Muscle of arm (tissue), 12 donors: ENCODE measurements around the gene SUN1. TPM values are rescaled to one million over a fixed set of nuclear protein-coding genes. Genes with fewer than 3 reads are reported as not detected.
"Not testable (repeated sequence)": the region's sequence is repeated elsewhere in the genome, so short reads cannot be mapped to it uniquely, and the experiment has no call there.

ENCODE experiments used
- DNase-seq: peaks from one replicate; pipeline ENCODE4 v3.0.0-alpha.2; 2013
- polyA plus RNA-seq, 12 donors: library from polyadenylated mRNA; unstranded; fragments of 120-200 nt; gene quantifications; one replicate each; pipeline ENCODE4 v1.2.1, GENCODE V29; 2013; ENCODE audit not compliant: insufficient read length in 12 of 12

The SUN1 gene
- polyA plus RNA-seq, 12 donors: 142 to 253 (median 208) TPM; not detected in 1

GRCh38 chr7:918441-919113 is 86.3 kb downstream of the SUN1 start:
- no peak for DNase-seq

GRCh38 chr7:919114-919442 is 86.8 kb downstream of the SUN1 start:
- DNase-seq: no peak

GRCh38 chr7:919924-920341 is 87.7 kb downstream of the SUN1 start:
- no peak for DNase-seq

DNA sequence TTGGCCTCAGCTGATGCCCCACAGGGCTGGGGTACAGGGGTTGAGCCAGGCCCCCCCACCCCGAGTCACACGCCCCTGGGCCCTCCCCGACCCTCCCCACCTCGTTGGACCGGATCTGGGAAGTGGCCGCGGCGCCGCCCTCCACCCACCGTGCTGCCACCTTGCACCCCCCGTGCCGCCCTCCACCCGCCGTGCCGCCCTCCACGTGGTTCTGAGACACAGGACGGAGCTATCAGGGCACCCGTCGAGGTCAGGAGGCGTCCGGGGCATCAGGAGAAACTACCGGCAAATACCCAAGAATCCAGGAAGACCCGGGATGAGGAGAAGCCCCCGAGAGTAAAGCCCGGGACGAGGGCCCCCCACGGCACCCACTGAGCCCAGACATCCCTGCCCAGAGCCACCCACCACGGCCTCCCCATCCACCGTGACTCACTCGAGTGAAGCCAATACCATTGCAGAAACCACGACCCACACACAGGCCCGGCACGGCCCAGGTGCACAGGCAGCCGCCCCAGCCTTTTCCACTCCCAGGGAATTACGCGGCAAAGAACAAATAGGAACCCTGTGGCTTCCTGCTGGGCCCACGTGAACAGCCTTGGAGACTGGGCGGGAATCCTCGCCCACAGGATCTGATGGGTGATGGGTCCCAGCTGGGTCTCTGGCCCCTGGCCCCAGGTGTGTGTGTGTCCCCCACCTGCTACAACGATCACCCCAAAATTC is 88.2 kb downstream of the SUN1 start:
- no peak for DNase-seq

- no peak for DNase-seq
These were observed 88.8 kb downstream of the SUN1 start for GRCh38 chr7:921071-921461.

DNA sequence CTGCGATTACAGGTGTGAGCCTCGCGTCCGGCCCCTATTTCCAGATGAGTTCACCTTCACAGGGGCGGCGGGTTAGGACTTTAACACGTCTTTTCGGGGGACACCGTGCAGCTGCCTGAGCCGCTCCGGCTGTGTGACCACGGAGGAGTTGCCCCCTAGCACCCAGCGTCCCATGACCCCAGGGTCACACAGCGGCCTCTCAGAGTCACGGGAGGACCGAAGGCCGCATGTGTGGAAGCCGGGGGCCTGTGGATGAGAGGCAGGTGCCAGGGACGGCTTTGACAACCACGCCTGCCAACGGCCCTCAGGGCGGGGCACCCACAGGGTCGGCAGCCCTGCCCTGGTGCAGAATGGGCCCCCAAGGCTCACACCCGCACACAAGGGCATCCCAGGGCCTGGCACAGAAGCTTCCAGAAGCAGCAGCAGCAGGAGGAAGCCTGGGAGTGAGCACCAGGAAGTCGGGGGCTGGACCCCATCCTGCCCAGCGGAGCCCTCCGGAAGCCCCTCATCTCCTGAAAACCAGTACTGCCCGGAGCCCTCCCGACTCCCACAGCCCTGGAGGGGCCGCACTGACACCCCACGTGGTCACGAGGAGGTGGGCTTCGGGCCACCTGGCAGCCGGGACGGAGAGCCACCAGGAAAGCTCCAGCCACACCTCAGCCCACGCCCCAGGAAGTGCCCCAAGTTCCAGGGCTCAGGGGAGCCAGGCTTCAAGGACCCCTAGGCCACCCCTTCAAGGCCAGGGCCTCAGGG is 89.5 kb downstream of the SUN1 start:
- DNase-seq: no peak

DNA sequence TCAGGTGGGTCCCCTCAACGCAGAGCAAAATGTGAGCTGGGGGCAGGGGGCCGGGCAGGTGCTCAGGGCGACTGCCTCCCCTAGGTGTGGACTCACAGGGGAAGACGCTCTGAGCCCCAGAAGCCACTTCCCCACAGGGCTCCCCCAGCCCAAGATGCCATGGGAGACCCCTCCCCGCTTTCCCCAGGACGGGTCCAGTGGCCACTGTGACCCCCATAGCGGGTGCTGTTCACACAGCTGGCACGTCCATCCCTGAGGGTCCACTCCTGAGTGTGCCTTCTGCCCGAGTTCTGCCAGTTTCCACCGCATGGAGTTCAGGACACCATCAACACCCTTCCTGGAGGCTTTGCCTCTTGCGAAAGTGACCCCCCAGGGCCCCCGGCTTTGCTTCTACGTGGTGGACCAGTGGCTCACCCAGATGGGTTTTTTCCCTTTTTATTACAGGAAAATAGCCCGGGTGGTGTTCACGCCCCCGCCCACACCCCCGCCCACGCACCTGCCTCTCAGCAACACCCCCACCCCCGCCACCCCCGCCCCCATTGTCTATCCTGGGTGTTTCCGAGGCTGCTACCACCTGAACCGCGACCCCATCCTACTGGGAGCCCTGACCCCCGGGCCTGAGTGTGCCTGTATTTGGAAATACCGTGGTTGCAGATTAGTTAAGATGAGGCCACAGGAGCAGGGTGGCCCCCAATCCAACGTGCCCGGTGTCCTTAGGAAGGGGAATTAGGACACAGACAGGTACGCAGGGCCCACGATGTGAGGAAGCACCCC is 90.2 kb downstream of the SUN1 start:
- no peak for DNase-seq

- DNase-seq: no peak
These were observed 91.1 kb downstream of the SUN1 start for GRCh38 chr7:923108-924041.

DNA sequence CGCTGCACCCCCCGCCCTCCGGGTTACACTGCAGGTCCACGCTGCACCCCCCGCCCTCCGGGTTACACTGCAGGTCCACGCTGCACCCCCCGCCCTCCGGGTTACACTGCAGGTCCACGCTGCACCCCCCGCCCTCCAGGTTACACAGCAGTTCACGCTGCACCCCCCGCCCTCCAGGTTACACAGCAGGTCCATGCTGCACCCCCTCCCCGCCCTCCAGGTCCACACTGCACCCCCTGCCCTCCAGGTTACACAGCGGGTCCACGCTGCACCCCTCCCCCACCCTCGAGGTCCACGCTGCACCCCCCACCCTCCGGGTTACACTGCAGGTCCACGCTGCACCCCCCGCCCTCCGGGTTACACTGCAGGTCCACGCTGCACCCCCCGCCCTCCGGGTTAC is 91.8 kb downstream of the SUN1 start:
- not testable (repeated sequence) for DNase-seq

Other genes with a start within 250 kb of the SUN1 start
- gene DNAAF5, start 105.8 kb upstream of the SUN1 start, polyA plus RNA-seq: 10 to 100 TPM in 11 of 12 donors, not detected in 1; 21.9 to 33.8 (median 24.6) TPM
- gene PRKAR1B, start 105.2 kb upstream of the SUN1 start, polyA plus RNA-seq: 10 to 100 TPM in 11 of 12 donors, not detected in 1; 24.3 to 65.7 (median 26.8) TPM
- gene GET4, start 44.1 kb downstream of the SUN1 start, polyA plus RNA-seq: 10 to 100 TPM in 11 of 12 donors, not detected in 1; 13.4 to 44.3 (median 37.2) TPM
- 10 to 100 TPM in 1 of 12 donors, 1 to 10 TPM in 10, not detected in 1; 1.1 to 11.1 (median 2.4) TPM for gene ADAP1, start 122.2 kb downstream of the SUN1 start, polyA plus RNA-seq
- gene COX19, start 143.1 kb downstream of the SUN1 start, polyA plus RNA-seq: 10 to 100 TPM in 9 of 12 donors, 1 to 10 TPM in 2, not detected in 1; 8.8 to 15.9 (median 10.8) TPM
- gene CYP2W1, start 150.7 kb downstream of the SUN1 start, polyA plus RNA-seq: 100 to 1,000 TPM in 1 of 12 donors, 10 to 100 TPM in 2, 1 to 10 TPM in 1, under 1 TPM in 7, not detected in 1; 0.19 to 134 (median 0.64) TPM
- 1 to 10 TPM in 10 of 12 donors, not detected in 2; 2.0 to 4.8 (median 3.3) TPM for gene GPR146, start 212.1 kb downstream of the SUN1 start, polyA plus RNA-seq